H1 (cell line): Measurements from ENCODE around the gene TRIM22. TPM values are rescaled to one million over a fixed set of nuclear protein-coding genes. Genes with fewer than 3 reads are reported as not detected.
A peak's percentile ranks its signal among the peaks of the same experiment; 100 is the strongest.

Experiments used
- CTCF ChIA-PET: fragments of 300-600 bp; sonication (Branson Sonifier 250); formaldehyde crosslinking; loops from one replicate; lab custom pipeline; 2021; ENCODE audit not compliant: partially characterized antibody; lab: Charles Lee
- POLR2A ChIA-PET: fragments of 300-600 bp; sonication (Branson Sonifier 250); formaldehyde crosslinking; loops from one replicate; lab custom pipeline; 2021; ENCODE audit warnings: inconsistent platforms; ENCODE audit not compliant: partially characterized antibody; lab: Charles Lee
- DNase-seq, 2 experiments: peaks; one replicate each; pipeline versions ENCODE4 v3.0.0 to v3.0.0-alpha.2; 2010 to 2022; ENCODE audit warnings: low spot score in 2 of 2, low read depth in 1 of 2, mixed read lengths in 1 of 2
- FAIRE-seq: peaks from 2 replicates; lab custom pipeline; 2011; peaks lifted over from hg19 to GRCh38; lab: Jason Lieb, UNC
- H2AFZ ChIP-seq: 2 replicates; pipeline ENCODE4 v1.8.1; 2012; ENCODE audit warnings: low read length, inconsistent platforms
- H2AK5ac ChIP-seq: 2 replicates; pipeline ENCODE4 v1.6.1; 2013; ENCODE audit warnings: low read depth, low read length
- H2BK120ac ChIP-seq: replicated peaks from 2 replicates; pipeline ENCODE3; 2013; ENCODE audit warnings: low read depth, low read length, inconsistent platforms
- H2BK12ac ChIP-seq: 2 replicates; pipeline ENCODE4 v1.6.1; 2013; ENCODE audit warnings: low read depth, low read length
- H2BK15ac ChIP-seq: 2 replicates; pipeline ENCODE4 v1.6.1; 2013; ENCODE audit warnings: low read length
- H2BK20ac ChIP-seq: 2 replicates; pipeline ENCODE4 v1.6.1; 2013; ENCODE audit warnings: low read length
- H2BK5ac ChIP-seq: 2 replicates; pipeline ENCODE4 v1.6.1; 2013; ENCODE audit warnings: low read depth, low read length
- H3K14ac ChIP-seq: 2 replicates; pipeline ENCODE4 v1.6.1; 2013; ENCODE audit warnings: inconsistent platforms; ENCODE audit not compliant: insufficient read length
- H3K18ac ChIP-seq: 2 replicates; pipeline ENCODE4 v1.6.1; 2013; ENCODE audit warnings: low read length; ENCODE audit errors: extremely low read depth
- H3K23ac ChIP-seq: 2 replicates; pipeline ENCODE4 v1.6.1; 2013; ENCODE audit warnings: inconsistent platforms; ENCODE audit not compliant: insufficient read length
- H3K23me2 ChIP-seq: 2 replicates; pipeline ENCODE4 v1.6.1; 2013; ENCODE audit warnings: low read depth, low read length
- H3K27ac ChIP-seq: 2 replicates; pipeline ENCODE4 v1.6.1; 2011; ENCODE audit warnings: low read depth, low read length, inconsistent platforms
- H3K27me3 ChIP-seq, 4 experiments: replicated peaks in 1 of 4; 1 replicate in 1 of 4; 2 replicates in 3 of 4; pipeline versions ENCODE4 v1.6.1 to v1.8.1; 2011 to 2013; ENCODE audit warnings: low read length in 3 of 4, mild to moderate bottlenecking in 3 of 4, inconsistent platforms in 2 of 4, mixed read lengths in 2 of 4, moderate library complexity in 1 of 4; ENCODE audit not compliant: control insufficient read depth in 3 of 4, insufficient read depth in 3 of 4; ENCODE audit errors: extremely low read depth in 1 of 4
- H3K36me3 ChIP-seq, 4 experiments: 2 replicates each; pipeline versions ENCODE4 v1.6.1 to v1.8.1; 2011 to 2013; ENCODE audit warnings: mild to moderate bottlenecking in 4 of 4, low read length in 3 of 4, moderate library complexity in 2 of 4, control low read depth in 1 of 4, inconsistent platforms in 1 of 4; ENCODE audit not compliant: insufficient read depth in 4 of 4, control insufficient read depth in 2 of 4
- H3K4ac ChIP-seq: replicated peaks from 2 replicates; pipeline ENCODE3; 2013; ENCODE audit warnings: low read length, low read depth, mixed read lengths, inconsistent platforms; ENCODE audit not compliant: insufficient read length
- H3K4me1 ChIP-seq, 4 experiments: replicated peaks in 1 of 4; 1 replicate in 1 of 4; 2 replicates in 3 of 4; pipeline versions ENCODE4 v1.6.1 to v1.8.1; 2011 to 2013; ENCODE audit warnings: low read length in 3 of 4, inconsistent platforms in 2 of 4, mixed read lengths in 1 of 4; ENCODE audit not compliant: insufficient read depth in 4 of 4, control insufficient read depth in 3 of 4
- H3K4me2 ChIP-seq, 2 experiments: 2 replicates each; pipeline versions ENCODE4 v1.6.1 to v1.8.1; 2011 to 2013; ENCODE audit warnings: low read depth in 2 of 2, low read length in 2 of 2, control low read depth in 1 of 2, inconsistent platforms in 1 of 2, mild to moderate bottlenecking in 1 of 2; ENCODE audit not compliant: insufficient read depth in 1 of 2
- H3K4me3 ChIP-seq, 4 experiments: fragments of 200-600, 300-600 bp in 1 of 4; sonication (generic), shearing (Covaris generic), sonication (Bioruptor Twin) in 1 of 4; 2 replicates each; pipeline versions ENCODE4 v1.5.1 to v1.8.1; 2011 to 2016; ENCODE audit warnings: low read length in 4 of 4, low read depth in 3 of 4, control low read depth in 2 of 4, inconsistent platforms in 2 of 4, mild to moderate bottlenecking in 2 of 4, mixed read lengths in 1 of 4, moderate library complexity in 1 of 4; ENCODE audit not compliant: insufficient read depth in 2 of 4; ENCODE audit errors: extremely low read depth in 1 of 4
- H3K56ac ChIP-seq: replicated peaks from 2 replicates; pipeline ENCODE3; 2013; ENCODE audit warnings: low read depth, mild to moderate bottlenecking, mixed read lengths, low read length, inconsistent platforms; ENCODE audit not compliant: insufficient read length
- H3K79me1 ChIP-seq: 2 replicates; pipeline ENCODE4 v1.6.1; 2013; ENCODE audit warnings: low read depth, low read length, control low read depth
- H3K79me2 ChIP-seq, 2 experiments: 2 replicates each; pipeline versions ENCODE4 v1.6.1 to v1.8.1; 2012 to 2013; ENCODE audit warnings: low read length in 2 of 2, mild to moderate bottlenecking in 2 of 2, inconsistent platforms in 1 of 2; ENCODE audit not compliant: insufficient read depth in 2 of 2, control insufficient read depth in 1 of 2
- H3K9ac ChIP-seq, 4 experiments: replicated peaks in 1 of 4; 1 replicate in 1 of 4; 2 replicates in 3 of 4; pipeline versions ENCODE4 v1.6.1 to v1.8.1; 2011 to 2013; ENCODE audit warnings: low read depth in 3 of 4, low read length in 3 of 4, control low read depth in 2 of 4, mild to moderate bottlenecking in 2 of 4, moderate library complexity in 2 of 4, inconsistent platforms in 1 of 4; ENCODE audit errors: extremely low read depth in 1 of 4
- H3K9me3 ChIP-seq, 2 experiments: 2 replicates each; pipeline versions ENCODE4 v1.6.1 to v1.8.1; 2012 to 2013; ENCODE audit warnings: mild to moderate bottlenecking in 2 of 2, moderate library complexity in 2 of 2, control low read depth in 1 of 2, inconsistent platforms in 1 of 2, low read depth in 1 of 2, low read length in 1 of 2, mixed read lengths in 1 of 2; ENCODE audit not compliant: insufficient read depth in 2 of 2
- H4K20me1 ChIP-seq, 2 experiments: replicated peaks in 1 of 2; 2 replicates each; pipeline versions ENCODE3 to v1.8.1; 2011 to 2013; ENCODE audit warnings: inconsistent platforms in 2 of 2, low read length in 2 of 2, mild to moderate bottlenecking in 1 of 2; ENCODE audit not compliant: insufficient read depth in 2 of 2, control insufficient read depth in 1 of 2
- H4K5ac ChIP-seq: 2 replicates; pipeline ENCODE4 v1.6.1; 2013; ENCODE audit warnings: low read length, low read depth, mixed read lengths, inconsistent platforms; ENCODE audit not compliant: insufficient read length
- H4K8ac ChIP-seq: 2 replicates; pipeline ENCODE4 v1.8.0; 2013; ENCODE audit warnings: mild to moderate bottlenecking, moderate library complexity, low read length, inconsistent platforms; ENCODE audit not compliant: insufficient read depth; ENCODE audit errors: extremely low read depth
- H4K91ac ChIP-seq: replicated peaks from 2 replicates; pipeline ENCODE3; 2013; ENCODE audit warnings: low read length, mixed read lengths, inconsistent platforms; ENCODE audit not compliant: insufficient read length
- CEBPB ChIP-seq: IDR thresholded peaks from 2 replicates; pipeline ENCODE4 v1.6.1; 2012; ENCODE audit warnings: low read depth, low read length
- GABPA ChIP-seq: IDR thresholded peaks from 2 replicates; pipeline ENCODE4 v1.6.1; 2011; ENCODE audit warnings: mild to moderate bottlenecking, low read length, moderate library complexity, borderline replicate concordance; ENCODE audit not compliant: insufficient read depth
- WGBS, 2 experiments: shearing (Covaris generic) in 1 of 2; methylation state at CpG; one replicate each; pipeline versions ENCODE4 v1.1.6 to v1.1.7; 2013 to 2015; ENCODE audit warnings: low lambda C conversion rate in 2 of 2, mixed read lengths in 2 of 2, inconsistent platforms in 1 of 2, low coverage in 1 of 2, missing lambda C conversion rate in 1 of 2; ENCODE audit not compliant: insufficient replicate concordance in 2 of 2, insufficient coverage in 1 of 2, insufficient read length in 1 of 2; ENCODE audit errors: extremely low coverage in 1 of 2, missing lambda C conversion rate in 1 of 2; 5-methylcytosine and 5-hydroxymethylcytosine counted together
- polyA plus RNA-seq, 7 experiments: library from polyadenylated mRNA; depleted of rRNA in 3 of 7; stranded (reverse) in 5 of 7; unstranded in 2 of 7; fragments of >200 nt in 5 of 7; fragments of 200-250 nt in 2 of 7; gene quantifications; 1 replicate in 5 of 7; 2 replicates in 1 of 7; 4 replicates in 1 of 7; pipeline versions ENCODE4 v1.2.1 to v1.2.3, GENCODE V29; 2011 to 2013; ENCODE audit warnings: missing spikeins in 2 of 7, mixed read lengths in 2 of 7
- total RNA-seq: library from RNA; stranded (reverse); fragmentation: NEBNext Ultra II Directional; extraction: Animal tissue kit (Norgen Biotek cat#: 25700); gene quantifications from 2 replicates; pipeline ENCODE4 v1.2.1, GENCODE V29; 2021

Gene TRIM22
- total and polyA plus RNA-seq, 2 of the 8 experiments (the other 6 are each of a cell fraction or from before 2014, with no cell fraction given) = 56.0 to 82.7 TPM

DNA sequence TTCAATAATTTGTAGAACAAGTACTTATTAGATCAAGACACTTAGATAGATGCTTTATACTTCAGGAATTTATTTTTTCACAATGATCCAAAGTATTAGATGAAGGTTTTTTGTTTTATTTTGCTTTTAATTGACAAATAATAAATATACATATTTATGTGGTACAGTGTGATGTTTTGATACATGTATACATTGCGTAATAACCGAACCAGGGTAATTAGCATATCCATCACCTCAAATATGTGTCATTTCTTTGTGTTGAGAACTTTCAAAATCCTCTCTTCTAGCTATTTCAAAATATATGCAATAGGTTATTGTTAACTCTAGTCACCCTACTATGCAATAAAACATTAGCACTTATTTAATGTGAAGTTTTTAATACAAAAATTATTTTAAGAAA is 26.1 kb upstream of the TRIM22 start:
- Histone ChIP-seq H3K9ac (no peak overlapping the region), H2BK20ac (no peak overlapping the region), H3K79me1 (no peaks in the 10 kb centered on the region), H3K27me3 (no peaks in the 10 kb centered on the region), H3K23me2 (no peaks in the 10 kb centered on the region), H3K23ac (no peak overlapping the region), H4K20me1 (no peaks in the 10 kb centered on the region), H3K4me3 (no peak overlapping the region), H3K9me3 (no peaks in the 10 kb centered on the region), H3K27ac (no peak overlapping the region), H4K8ac (no peak overlapping the region), H3K4me1 (no peaks in the 10 kb centered on the region), H3K36me3 (peaks cover 0 to 21% (median 6%) of the 10 kb centered on the region in 4 experiments; a peak in 4 of 8 replicates), H4K91ac (no peak overlapping the region), H3K4ac (no peak overlapping the region), H3K14ac (no peak overlapping the region), H4K5ac (no peak overlapping the region), H3K56ac (no peak overlapping the region), H2BK120ac (no peak overlapping the region), H3K18ac (no peak overlapping the region), H2BK5ac (no peak overlapping the region), H3K79me2 (no peaks in the 10 kb centered on the region), H2BK12ac (no peak overlapping the region), H3K4me2 (no peak overlapping the region), H2BK15ac (no peak overlapping the region), H2AFZ (no peak overlapping the region), H2AK5ac (no peak overlapping the region)
- FAIRE-seq (no peak), DNase-seq (no peak)
- ChIA-PET POLR2A (no interaction called here), CTCF (no interaction called here)
- TF ChIP-seq GABPA (no peak), CEBPB (peak; percentile 81; the same call in 1 of the 2 replicates)
- 98% methylated on average over 2 of the region's 2 CpGs; no CpG with 5 or more reads in 1 of the 2 experiments for WGBS, 2 experiments
